Hepatocyte (in vitro differentiated cells): ENCODE measurements around the gene CD9. TPM values are rescaled to one million over a fixed set of nuclear protein-coding genes. Genes with fewer than 3 reads are reported as not detected.
"Not testable (repeated sequence)": the region's sequence is repeated elsewhere in the genome, so short reads cannot be mapped to it uniquely, and the experiment has no call there.

ENCODE experiments used
- DNase-seq: peaks from one replicate; pipeline ENCODE4 v3.0.0-alpha.2; 2016; ENCODE audit warnings: low spot score
- H2AFZ ChIP-seq: fragments of 200-600 bp; sonication (generic); 2 replicates; pipeline ENCODE4 v1.6.0; 2016; ENCODE audit warnings: antibody characterized with exemption, mild to moderate bottlenecking
- H3K27ac ChIP-seq: fragments of 200-600 bp; sonication (generic); 2 replicates; pipeline ENCODE4 v1.5.1; 2016; ENCODE audit warnings: mild to moderate bottlenecking
- H3K27me3 ChIP-seq: fragments of 200-600 bp; sonication (generic); 2 replicates; pipeline ENCODE4 v1.6.1; 2016
- H3K36me3 ChIP-seq: fragments of 200-600 bp; sonication (generic); replicated peaks from 2 replicates; pipeline ENCODE4 v1.5.1; 2016; ENCODE audit warnings: low read depth; ENCODE audit not compliant: insufficient read depth
- H3K4me1 ChIP-seq: fragments of 200-600 bp; sonication (generic); 2 replicates; pipeline ENCODE4 v1.5.1; 2016; ENCODE audit warnings: mild to moderate bottlenecking, moderate library complexity; ENCODE audit not compliant: insufficient read depth
- H3K4me2 ChIP-seq: fragments of 200-600 bp; sonication (generic); 2 replicates; pipeline ENCODE4 v1.6.0; 2016
- H3K4me3 ChIP-seq: fragments of 200-600 bp; sonication (generic); 2 replicates; pipeline ENCODE4 v1.5.1; 2016; ENCODE audit warnings: mild to moderate bottlenecking
- H3K79me2 ChIP-seq: fragments of 200-600 bp; sonication (generic); 2 replicates; pipeline ENCODE4 v1.6.0; 2017; ENCODE audit warnings: mild to moderate bottlenecking
- H3K9me2 ChIP-seq: fragments of 200-600 bp; sonication (generic); replicated peaks from 2 replicates; pipeline ENCODE4 v1.6.0; 2017; ENCODE audit warnings: mild to moderate bottlenecking; ENCODE audit not compliant: insufficient read depth
- H3K9me3 ChIP-seq: fragments of 200-600 bp; sonication (generic); 2 replicates; pipeline ENCODE4 v1.5.1; 2016; ENCODE audit warnings: low read depth, mild to moderate bottlenecking
- H4K20me1 ChIP-seq: fragments of 200-600 bp; sonication (generic); 2 replicates; pipeline ENCODE4 v1.6.0; 2016; ENCODE audit warnings: mild to moderate bottlenecking; ENCODE audit not compliant: insufficient read depth, poor library complexity, severe bottlenecking
- CTCF ChIP-seq: fragments of 200-600 bp; sonication (generic); IDR thresholded peaks from 2 replicates; pipeline ENCODE4 v1.5.1; 2016; ENCODE audit warnings: antibody characterized with exemption, mild to moderate bottlenecking; ENCODE audit not compliant: poor library complexity
- EZH2 ChIP-seq: fragments of 200-600 bp; sonication (generic); IDR thresholded peaks from 2 replicates; pipeline ENCODE4 v1.6.1; 2016; ENCODE audit warnings: antibody characterized with exemption, mild to moderate bottlenecking, borderline replicate concordance
- EZH2phosphoT487 ChIP-seq: fragments of 200-600 bp; sonication (generic); IDR thresholded peaks from one replicate; pipeline ENCODE4 v1.6.1; 2018; ENCODE audit warnings: antibody characterized with exemption, mild to moderate bottlenecking, low read depth, moderate library complexity; ENCODE audit not compliant: unreplicated experiment, severe bottlenecking
- WGBS: methylation state at CpG from one replicate; pipeline ENCODE4 v1.1.6; 2016; ENCODE audit warnings: low lambda C conversion rate; ENCODE audit errors: missing lambda C conversion rate; 5-methylcytosine and 5-hydroxymethylcytosine counted together
- polyA plus RNA-seq: library from polyadenylated mRNA; unstranded; fragments of >200 nt; fragmentation: Nextera tagmentation; extraction: Ambion mirVana; gene quantifications from 2 replicates; pipeline ENCODE4 v1.2.1, GENCODE V29; 2016
- total RNA-seq: library from RNA; depleted of rRNA; stranded (reverse); fragments of >200 nt; gene quantifications from 2 replicates; pipeline ENCODE4 v1.2.3, GENCODE V29; 2014

Gene CD9
- total and polyA plus RNA-seq, 2 experiments from 2014 or later = 117 to 188 TPM

GRCh38 chr12:6185961-6186827, 14.0 kb upstream of the CD9 start:
- no peak overlapping the region for H2AFZ ChIP-seq

GRCh38 chr12:6187948-6188793, 12.0 kb upstream of the CD9 start:
- Histone ChIP-seq H3K27ac (no peak overlapping the region), H3K4me2 (no peak overlapping the region), H3K4me1 (peaks cover 6% of the 10 kb centered on the region), H3K9me2 (no peaks in the 10 kb centered on the region), H2AFZ (no peak overlapping the region), H3K79me2 (no peaks in the 10 kb centered on the region), H3K9me3 (no peaks in the 10 kb centered on the region), H3K4me3 (no peak overlapping the region), H3K27me3 (no peaks in the 10 kb centered on the region), H3K36me3 (no peaks in the 10 kb centered on the region), H4K20me1 (no peaks in the 10 kb centered on the region)
- no peak for TF ChIP-seq CTCF
- TF ChIP-seq EZH2phosphoT487 = no peak
- no peak for TF ChIP-seq EZH2
- WGBS = 87% methylated on average over 8 of the region's 8 CpGs
- DNase-seq = no peak

More at GRCh38 chr12:6185961-6186827, 14.0 kb upstream of the CD9 start:
- no peaks in the 10 kb centered on the region for H3K36me3 ChIP-seq
- H3K27me3 ChIP-seq = no peaks in the 10 kb centered on the region
- TF ChIP-seq EZH2phosphoT487 = no peak
- TF ChIP-seq CTCF = no peak
- no peak for TF ChIP-seq EZH2
- no peak overlapping the region for H3K4me2 ChIP-seq
- H3K9me3 ChIP-seq = no peaks in the 10 kb centered on the region
- no peaks in the 10 kb centered on the region for H4K20me1 ChIP-seq
- peaks cover 25% of the 10 kb centered on the region for H3K4me1 ChIP-seq
- no peak overlapping the region for H3K27ac ChIP-seq
- DNase-seq = no peak
- H3K79me2 ChIP-seq = no peaks in the 10 kb centered on the region
- H3K4me3 ChIP-seq = no peak overlapping the region
- 92% methylated on average over 13 of the region's 13 CpGs for WGBS
- no peaks in the 10 kb centered on the region for H3K9me2 ChIP-seq

- Histone ChIP-seq H3K4me3 (no peak overlapping the region), H3K4me1 (peaks cover 5% of the 10 kb centered on the region), H3K9me3 (no peaks in the 10 kb centered on the region), H4K20me1 (no peaks in the 10 kb centered on the region), H3K27me3 (no peaks in the 10 kb centered on the region), H3K9me2 (no peaks in the 10 kb centered on the region), H3K27ac (no peak overlapping the region), H3K79me2 (no peaks in the 10 kb centered on the region), H3K36me3 (no peaks in the 10 kb centered on the region), H2AFZ (no peak overlapping the region), H3K4me2 (no peak overlapping the region)
- TF ChIP-seq EZH2phosphoT487 (no peak), CTCF (no peak), EZH2 (no peak)
- WGBS = 95% methylated on average over 3 of the region's 5 CpGs
- no peak for DNase-seq
Measured at GRCh38 chr12:6189028-6189427, 11.2 kb upstream of the CD9 start.

- H3K9me3 ChIP-seq, H2AFZ ChIP-seq, H3K4me2 ChIP-seq, H3K79me2 ChIP-seq, H3K4me1 ChIP-seq, H3K36me3 ChIP-seq, H3K9me2 ChIP-seq, H3K27me3 ChIP-seq, H3K27ac ChIP-seq, H4K20me1 ChIP-seq, DNase-seq, H3K4me3 ChIP-seq: not testable (repeated sequence)
- WGBS = 90% methylated on average over 20 of the region's 20 CpGs
Measured at GRCh38 chr12:6189952-6190598, 10.1 kb upstream of the CD9 start.

- H2AFZ ChIP-seq, H3K27ac ChIP-seq, H4K20me1 ChIP-seq, H3K27me3 ChIP-seq, H3K9me2 ChIP-seq, H3K4me1 ChIP-seq, H3K9me3 ChIP-seq, H3K36me3 ChIP-seq, DNase-seq, H3K4me2 ChIP-seq, H3K79me2 ChIP-seq, H3K4me3 ChIP-seq: not testable (repeated sequence)
- WGBS = 94% methylated on average over 45 of the region's 49 CpGs
Measured at GRCh38 chr12:6190767-6191530, 9.3 kb upstream of the CD9 start.
